Epithelial cell of proximal tubule (primary cell): Measurements from ENCODE around the gene MAST4. TPM values are rescaled to one million over a fixed set of nuclear protein-coding genes. Genes with fewer than 3 reads are reported as not detected.
A peak's percentile ranks its signal among the peaks of the same experiment; 100 is the strongest.

Source experiments
- DNase-seq: peaks from one replicate; pipeline ENCODE4 v3.0.0-alpha.2; 2011; ENCODE audit warnings: low read depth
- H3K4me3 ChIP-seq: 2 replicates; pipeline ENCODE4 v1.5.1; 2011; ENCODE audit warnings: low read depth, mild to moderate bottlenecking, low read length
- CTCF ChIP-seq: conservative IDR thresholded peaks from 2 replicates; pipeline ENCODE4 v1.5.1; 2012; ENCODE audit warnings: low read depth, mild to moderate bottlenecking, low read length
- total RNA-seq: library from RNA; depleted of rRNA; stranded (reverse); fragments of >200 nt; gene quantifications from 2 replicates; pipeline ENCODE4 v1.2.3, GENCODE V29; 2015

MAST4 gene
- total RNA-seq, 1 donor from 2014 or later = 17.3 TPM

- TF ChIP-seq CTCF = no peak
- DNase-seq = no peak
- H3K4me3 ChIP-seq = no peak overlapping the region
Measured at GRCh38 chr5:66739021-66739420, 142.8 kb downstream of the MAST4 start.

- no peak overlapping the region for H3K4me3 ChIP-seq
- no peak for TF ChIP-seq CTCF
- DNase-seq = no peak
Measured at GRCh38 chr5:66739951-66740350, 143.8 kb downstream of the MAST4 start.

GRCh38 chr5:66741394-66741793, 145.2 kb downstream of the MAST4 start:
- DNase-seq = no peak
- no peak for TF ChIP-seq CTCF
- no peak overlapping the region for H3K4me3 ChIP-seq

- TF ChIP-seq CTCF = peak; percentile 72
- H3K4me3 ChIP-seq = peak overlapping the region; percentile 5
- DNase-seq = no peak
Measured at GRCh38 chr5:66742083-66742895, 146.1 kb downstream of the MAST4 start.

GRCh38 chr5:66742896-66743247, 146.7 kb downstream of the MAST4 start:
- DNase-seq = no peak
- H3K4me3 ChIP-seq = no peak overlapping the region
- TF ChIP-seq CTCF = no peak

- DNase-seq = no peak
- no peak overlapping the region for H3K4me3 ChIP-seq
- no peak for TF ChIP-seq CTCF
Measured at GRCh38 chr5:66743344-66743743, 147.2 kb downstream of the MAST4 start.

- DNase-seq = no peak
- TF ChIP-seq CTCF = no peak
- no peak overlapping the region for H3K4me3 ChIP-seq
Measured at GRCh38 chr5:66744040-66744439, 147.8 kb downstream of the MAST4 start.
